Breast epithelium (tissue), 4 donors: Measurements from ENCODE around the gene GATC. TPM values are rescaled to one million over a fixed set of nuclear protein-coding genes. Genes with fewer than 3 reads are reported as not detected.
"Not testable (repeated sequence)": the region's sequence is repeated elsewhere in the genome, so short reads cannot be mapped to it uniquely, and the experiment has no call there.

ENCODE experiments used
- DNase-seq, 2 donors: peaks; one replicate each; pipeline ENCODE4 v3.0.0-alpha.2; 2019; ENCODE audit warnings: low spot score in 2 of 2
- H3K27ac ChIP-seq, 2 donors: fragments of 200-600 bp; sonication (generic) in 1 of 2; one replicate each; pipeline ENCODE4 v1.5.1; 2016 to 2019; ENCODE audit warnings: mild to moderate bottlenecking in 1 of 2
- H3K27me3 ChIP-seq, 2 donors: fragments of 200-600 bp; sonication (generic) in 1 of 2; one replicate each; pipeline versions ENCODE4 v1.5.1 to v1.6.0; 2017 to 2019; ENCODE audit warnings: control low read depth in 1 of 2, mild to moderate bottlenecking in 1 of 2
- H3K36me3 ChIP-seq: fragments of 200-600 bp; one replicate; pipeline ENCODE4 v1.5.1; 2019
- H3K4me1 ChIP-seq, 2 donors: fragments of 200-600 bp; sonication (generic); one replicate each; pipeline ENCODE4 v1.5.1; 2016 to 2019; ENCODE audit warnings: control low read depth in 1 of 2
- H3K4me3 ChIP-seq, 3 donors: fragments of 200-600 bp; sonication (generic); 1 replicate in 2 of 3; 2 replicates in 1 of 3; pipeline ENCODE4 v1.5.1; 2016 to 2019; ENCODE audit warnings: mild to moderate bottlenecking in 3 of 3, moderate library complexity in 2 of 3
- H3K9me3 ChIP-seq, 2 donors: fragments of 200-600 bp; sonication (generic) in 1 of 2; one replicate each; pipeline ENCODE4 v1.5.1; 2016 to 2019; ENCODE audit warnings: control low read depth in 1 of 2
- POLR2A ChIP-seq: fragments of 450-650 bp; IDR thresholded peaks from one replicate; pipeline ENCODE4 v1.6.1; 2016; ENCODE audit warnings: antibody characterized with exemption, mild to moderate bottlenecking, moderate library complexity
- POLR2AphosphoS5 ChIP-seq, 3 donors: sonication (generic); formaldehyde crosslinking; IDR thresholded peaks; one replicate each; pipeline ENCODE4 v1.6.1; 2017; ENCODE audit warnings: antibody characterized with exemption in 3 of 3
- intact Hi-C: fragments of 100-400 bp; cut with DNase I; formaldehyde crosslinking; loops from one replicate; pipeline ENCODE4 v1.15.1; 2023; ENCODE audit warnings: low total_unique reads
- total RNA-seq, 3 donors: library from RNA; depleted of rRNA; stranded (reverse); fragments of >200 nt; gene quantifications; one replicate each; pipeline ENCODE4 v1.1.0, GENCODE V29; 2016
- TF ChIP-seq, protein P1 (sequence below), 3 donors: fragments of 450-650 bp; IDR thresholded peaks; one replicate each; pipeline ENCODE4 v1.5.1; 2016 to 2017; ENCODE audit warnings: antibody characterized with exemption in 3 of 3, mild to moderate bottlenecking in 3 of 3, moderate library complexity in 3 of 3

Gene GATC
- total RNA-seq, 3 donors from 2014 or later: 26.5 to 35.8 (median 32.5) TPM

- no peaks in the 10 kb centered on the region for H3K9me3 ChIP-seq
- peak within 1 kb of the TSS; percentile 76 to 95 (median 83) for H3K4me3 ChIP-seq
- no peaks in the 10 kb centered on the region for H3K36me3 ChIP-seq
- H3K4me1 ChIP-seq: peaks cover 0 to 3% of the 10 kb centered on the region in 2 donors
- TF ChIP-seq POLR2A: peak; percentile 24
- TF ChIP-seq POLR2AphosphoS5 (IDR thresholded peaks at IDR 0.05): peak in 2 of 3 donors; percentile 59 to 83
- TF ChIP-seq, protein P1, sequence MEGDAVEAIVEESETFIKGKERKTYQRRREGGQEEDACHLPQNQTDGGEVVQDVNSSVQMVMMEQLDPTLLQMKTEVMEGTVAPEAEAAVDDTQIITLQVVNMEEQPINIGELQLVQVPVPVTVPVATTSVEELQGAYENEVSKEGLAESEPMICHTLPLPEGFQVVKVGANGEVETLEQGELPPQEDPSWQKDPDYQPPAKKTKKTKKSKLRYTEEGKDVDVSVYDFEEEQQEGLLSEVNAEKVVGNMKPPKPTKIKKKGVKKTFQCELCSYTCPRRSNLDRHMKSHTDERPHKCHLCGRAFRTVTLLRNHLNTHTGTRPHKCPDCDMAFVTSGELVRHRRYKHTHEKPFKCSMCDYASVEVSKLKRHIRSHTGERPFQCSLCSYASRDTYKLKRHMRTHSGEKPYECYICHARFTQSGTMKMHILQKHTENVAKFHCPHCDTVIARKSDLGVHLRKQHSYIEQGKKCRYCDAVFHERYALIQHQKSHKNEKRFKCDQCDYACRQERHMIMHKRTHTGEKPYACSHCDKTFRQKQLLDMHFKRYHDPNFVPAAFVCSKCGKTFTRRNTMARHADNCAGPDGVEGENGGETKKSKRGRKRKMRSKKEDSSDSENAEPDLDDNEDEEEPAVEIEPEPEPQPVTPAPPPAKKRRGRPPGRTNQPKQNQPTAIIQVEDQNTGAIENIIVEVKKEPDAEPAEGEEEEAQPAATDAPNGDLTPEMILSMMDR (IDR thresholded peaks at IDR 0.05): peak in 1 of 3 donors; percentile 5
- peak within 1 kb of the TSS; percentile 86 to 93 for H3K27ac ChIP-seq
- no peaks in the 10 kb centered on the region for H3K27me3 ChIP-seq
- intact Hi-C loops: no loop called here
- peak; percentile 91 to 92 for DNase-seq
Observed at GRCh38 chr12:120437735-120438494, 8.3 kb upstream of the GATC start, which contains the start of gene COX6A1. Gene COX6A1, plus strand, starts transcription at chr12:120438113. Its CDS starts 14 bp downstream, at chr12:120438127.

DNA sequence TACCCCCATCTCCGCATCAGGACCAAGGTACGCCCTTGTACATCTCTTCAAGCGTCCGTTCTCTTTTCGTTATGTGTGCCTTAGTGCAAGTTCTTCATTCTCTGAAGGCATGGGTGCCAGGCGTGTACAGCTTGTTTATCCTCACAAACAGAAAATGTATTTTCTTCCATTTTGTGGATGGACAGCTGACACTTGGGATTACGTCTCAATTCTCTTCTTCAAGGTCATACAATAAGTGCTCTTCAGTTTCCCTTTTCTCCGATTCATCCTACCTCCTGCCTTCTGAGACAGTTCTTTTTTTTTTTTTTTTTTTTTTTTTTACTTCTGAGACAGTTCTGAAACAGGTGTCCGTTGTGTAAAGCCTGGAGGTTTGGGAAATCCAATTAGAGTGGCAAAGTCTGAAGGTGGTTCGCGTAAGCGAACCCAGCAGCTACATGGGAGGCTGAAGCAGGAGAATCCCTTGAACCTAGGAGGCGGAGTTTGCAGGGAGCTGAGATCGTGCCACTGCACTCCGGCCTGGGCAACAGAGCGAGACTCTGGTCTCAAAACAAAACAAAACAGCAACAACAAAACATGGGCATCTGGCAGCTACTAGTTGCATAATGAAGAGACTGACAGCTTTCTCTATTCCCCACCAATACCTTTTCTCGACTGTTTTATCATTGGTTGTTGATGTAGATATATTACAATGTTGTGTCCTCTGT is 7.6 kb upstream of the GATC start:
- intact Hi-C loops: no loop called here
- no peaks in the 10 kb centered on the region for H3K9me3 ChIP-seq
- TF ChIP-seq POLR2AphosphoS5 (IDR thresholded peaks at IDR 0.05) (no peak), POLR2A (no peak)
- TF ChIP-seq, protein P1 (IDR thresholded peaks at IDR 0.05): no peak
- no peaks in the 10 kb centered on the region for H3K27me3 ChIP-seq
- DNase-seq: no peak
- peak overlapping the region; percentile 76 to 95 (median 83) for H3K4me3 ChIP-seq
- H3K4me1 ChIP-seq: peaks cover 0 to 3% of the 10 kb centered on the region in 2 donors
- no peaks in the 10 kb centered on the region for H3K36me3 ChIP-seq
- peak overlapping the region; percentile 86 to 93 for H3K27ac ChIP-seq

DNA sequence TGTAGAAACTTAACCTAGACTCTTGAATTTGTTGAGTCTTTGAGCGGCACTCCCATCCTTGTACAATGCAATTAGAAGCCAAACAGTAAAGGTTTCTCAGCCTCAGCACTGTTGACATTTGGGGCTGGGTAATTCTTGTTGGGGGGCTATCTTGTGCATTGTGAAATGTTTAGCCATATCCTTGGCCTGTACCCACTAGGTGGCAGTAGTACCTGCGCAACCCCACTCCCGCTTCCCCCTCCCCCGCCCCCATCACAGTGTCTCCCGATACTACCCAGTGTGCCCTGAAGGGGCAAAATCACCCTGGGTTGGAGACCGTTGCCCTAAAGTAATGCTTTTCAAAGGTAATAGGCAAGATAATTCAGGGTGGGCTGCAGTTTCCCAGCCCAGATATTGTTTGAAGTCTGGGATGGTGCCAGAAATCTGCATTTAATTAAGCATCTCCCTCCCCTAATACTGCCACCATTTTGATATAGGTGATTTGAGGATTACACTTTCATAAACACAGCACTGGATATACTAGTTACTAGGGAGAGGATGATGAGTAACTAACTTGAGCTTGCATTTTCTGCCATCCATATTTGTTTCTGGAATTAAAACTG is 6.5 kb upstream of the GATC start:
- no peak for TF ChIP-seq POLR2AphosphoS5 (IDR thresholded peaks at IDR 0.05)
- TF ChIP-seq POLR2A: no peak
- TF ChIP-seq, protein P1 (IDR thresholded peaks at IDR 0.05): peak in 2 of 3 donors; percentile 27 to 39
- Histone ChIP-seq H3K36me3 (no peaks in the 10 kb centered on the region), H3K9me3 (no peaks in the 10 kb centered on the region), H3K27ac (peak overlapping the region in 1 of 2 donors; percentile 25), H3K27me3 (no peaks in the 10 kb centered on the region), H3K4me3 (peak overlapping the region in 1 of 3 donors; percentile 33), H3K4me1 (peaks cover 0 to 3% of the 10 kb centered on the region in 2 donors)
- intact Hi-C loops: no loop called here
- DNase-seq: peak in 1 of 2 donors; percentile 30

- Histone ChIP-seq H3K4me1 (peaks cover 0 to 15% of the 10 kb centered on the region in 2 donors), H3K27me3 (no peaks in the 10 kb centered on the region), H3K4me3 (no peak overlapping the region), H3K9me3 (no peaks in the 10 kb centered on the region), H3K27ac (no peak overlapping the region), H3K36me3 (no peaks in the 10 kb centered on the region)
- intact Hi-C loops: loop anchor here (5.0 kb wide), 1 partner anchor 1478 kb away; no protein-coding TSS in a partner anchor
- no peak for DNase-seq
- TF ChIP-seq POLR2A: no peak
- TF ChIP-seq POLR2AphosphoS5 (IDR thresholded peaks at IDR 0.05): no peak
- TF ChIP-seq, protein P1 (IDR thresholded peaks at IDR 0.05): no peak
Observed at GRCh38 chr12:120444676-120445075, 1.6 kb upstream of the GATC start.

- peak overlapping the region; percentile 90 to 99 (median 97) for H3K4me3 ChIP-seq
- H3K27me3 ChIP-seq, H3K36me3 ChIP-seq, DNase-seq, H3K9me3 ChIP-seq: not testable (repeated sequence)
- peak overlapping the region; percentile 93 to 97 for H3K27ac ChIP-seq
- intact Hi-C loops: loop anchor here (5.0 kb wide), 1 partner anchor 1475 kb away; no protein-coding TSS in a partner anchor
- H3K4me1 ChIP-seq: peaks cover 0 to 15% of the 10 kb centered on the region in 2 donors
Observed at GRCh38 chr12:120446844-120447178, 567 bp downstream of the GATC start.
